WTC11 (cell line): ENCODE results near the gene ABHD17C. TPM values are rescaled to one million over a fixed set of nuclear protein-coding genes. Genes with fewer than 3 reads are reported as not detected.

ENCODE experiments used
- ATAC-seq: fragments of 200-7000 bp; cut with Tn5 transposase; 2 replicates; pipeline ENCODE4 v1.10.0; 2021; ENCODE audit warnings: mild to moderate bottlenecking, moderate library complexity
- CTCF ChIA-PET: fragments of 300-600 bp; sonication (Branson Sonifier 250); formaldehyde crosslinking; loops from one replicate; lab custom pipeline; 2021; ENCODE audit warnings: antibody characterized with exemption; lab: Charles Lee
- POLR2A ChIA-PET: fragments of 350-600 bp; sonication (Branson Sonifier 250); formaldehyde crosslinking; loops from one replicate; lab custom pipeline; 2021; ENCODE audit warnings: antibody characterized with exemption; lab: Charles Lee
- DNase-seq: peaks from one replicate; pipeline ENCODE4 v3.0.0; 2021; ENCODE audit warnings: low spot score
- H3K27ac Mint-ChIP-seq: 2 replicates; pipeline ENCODE4 v1.8.0; 2021; ENCODE audit warnings: mixed read lengths
- H3K27me3 Mint-ChIP-seq: 2 replicates; pipeline ENCODE4 v1.8.0; 2021; ENCODE audit warnings: low read depth, mild to moderate bottlenecking, moderate library complexity, mixed read lengths
- H3K36me3 Mint-ChIP-seq: 2 replicates; pipeline ENCODE4 v1.8.0; 2021; ENCODE audit warnings: mixed read lengths
- H3K4me1 Mint-ChIP-seq: 2 replicates; pipeline ENCODE4 v1.8.0; 2022; ENCODE audit warnings: mixed read lengths
- H3K4me3 Mint-ChIP-seq: 2 replicates; pipeline ENCODE4 v1.8.0; 2021; ENCODE audit warnings: mild to moderate bottlenecking, moderate library complexity, mixed read lengths
- H3K9me3 Mint-ChIP-seq: 2 replicates; pipeline ENCODE4 v1.8.0; 2021; ENCODE audit warnings: mixed read lengths
- CBFB ChIP-seq: sonication (generic); formaldehyde crosslinking; IDR thresholded peaks from 2 replicates; pipeline ENCODE4 v1.8.1; 2022; ENCODE audit warnings: mild to moderate bottlenecking, low read depth, missing genetic modification reagents
- CREM ChIP-seq: sonication (generic); formaldehyde crosslinking; IDR thresholded peaks from 2 replicates; pipeline ENCODE4 v1.8.1; 2022; ENCODE audit warnings: mild to moderate bottlenecking, missing genetic modification reagents, moderate library complexity
- CTCF ChIP-seq: fragments of 200-600 bp; IDR thresholded peaks from 2 replicates; pipeline ENCODE4 v1.8.0; 2022; ENCODE audit warnings: antibody characterized with exemption
- E2F1 ChIP-seq: sonication (generic); formaldehyde crosslinking; IDR thresholded peaks from 2 replicates; pipeline ENCODE4 v1.8.0; 2022; ENCODE audit warnings: mild to moderate bottlenecking, missing genetic modification reagents
- E2F5 ChIP-seq: sonication (generic); formaldehyde crosslinking; IDR thresholded peaks from 2 replicates; pipeline ENCODE4 v1.8.1; 2022; ENCODE audit warnings: mild to moderate bottlenecking, moderate library complexity, missing genetic modification reagents
- ERG ChIP-seq: fragments of 250-450 bp; sonication (Bioruptor Pico); IDR thresholded peaks from 2 replicates; pipeline ENCODE4 v1.8.0; 2021; ENCODE audit warnings: mild to moderate bottlenecking
- HMGA2 ChIP-seq: fragments of 250-450 bp; sonication (Bioruptor Pico); IDR thresholded peaks from 2 replicates; pipeline ENCODE4 v1.4.0; 2021; ENCODE audit warnings: mild to moderate bottlenecking, moderate library complexity
- JAZF1 ChIP-seq: fragments of 250-450 bp; sonication (Bioruptor Pico); IDR thresholded peaks from 2 replicates; pipeline ENCODE4 v1.9.0; 2021; ENCODE audit warnings: moderate library complexity, mild to moderate bottlenecking, inconsistent platforms
- MAX ChIP-seq: sonication (generic); formaldehyde crosslinking; IDR thresholded peaks from 2 replicates; pipeline ENCODE4 v1.8.0; 2022; ENCODE audit warnings: mild to moderate bottlenecking, missing genetic modification reagents
- NR2C2 ChIP-seq: sonication (generic); formaldehyde crosslinking; IDR thresholded peaks from 2 replicates; pipeline ENCODE4 v1.8.0; 2022; ENCODE audit warnings: mild to moderate bottlenecking, missing genetic modification reagents
- NR3C1 ChIP-seq: sonication (generic); formaldehyde crosslinking; conservative IDR thresholded peaks from 2 replicates; pipeline ENCODE4 v1.8.1; 2023; ENCODE audit warnings: low read depth, mild to moderate bottlenecking, missing genetic modification reagents
- PRDM15 ChIP-seq: sonication (generic); formaldehyde crosslinking; IDR thresholded peaks from 2 replicates; pipeline ENCODE4 v1.8.0; 2022; ENCODE audit warnings: missing genetic modification reagents
- PREB ChIP-seq: sonication (generic); formaldehyde crosslinking; IDR thresholded peaks from 2 replicates; pipeline ENCODE4 v1.8.1; 2022; ENCODE audit warnings: mild to moderate bottlenecking, missing genetic modification reagents, moderate library complexity, borderline replicate concordance
- RELA ChIP-seq: sonication (generic); formaldehyde crosslinking; IDR thresholded peaks from 2 replicates; pipeline ENCODE4 v1.8.1; 2022; ENCODE audit warnings: missing genetic modification reagents, mild to moderate bottlenecking, borderline replicate concordance
- SMAD4 ChIP-seq: sonication (generic); formaldehyde crosslinking; IDR thresholded peaks from 2 replicates; pipeline ENCODE4 v1.8.0; 2022; ENCODE audit warnings: mild to moderate bottlenecking, missing genetic modification reagents
- ZBTB21 ChIP-seq: sonication (generic); formaldehyde crosslinking; IDR thresholded peaks from 2 replicates; pipeline ENCODE4 v1.8.1; 2023; ENCODE audit warnings: mild to moderate bottlenecking, missing genetic modification reagents, borderline replicate concordance
- ZNF232 ChIP-seq: sonication (generic); formaldehyde crosslinking; IDR thresholded peaks from 2 replicates; pipeline ENCODE4 v1.8.0; 2022; ENCODE audit warnings: mild to moderate bottlenecking, missing genetic modification reagents
- ZNF317 ChIP-seq: sonication (generic); formaldehyde crosslinking; IDR thresholded peaks from 2 replicates; pipeline ENCODE4 v1.8.1; 2023; ENCODE audit warnings: low read depth, mild to moderate bottlenecking, moderate library complexity, missing genetic modification reagents, borderline replicate concordance
- ZNF423 ChIP-seq: fragments of 250-450 bp; sonication (Bioruptor Pico); IDR thresholded peaks from 2 replicates; pipeline ENCODE4 v2.1.2; 2022; ENCODE audit warnings: mild to moderate bottlenecking, moderate library complexity
- ZNF425 ChIP-seq: fragments of 250-450 bp; sonication (Bioruptor Pico); conservative IDR thresholded peaks from 2 replicates; pipeline ENCODE4 v1.9.0; 2021; ENCODE audit warnings: mild to moderate bottlenecking
- total RNA-seq: library from RNA; stranded (reverse); gene quantifications from 3 replicates; pipeline ENCODE4 v1.2.3, GENCODE V29; 2021

The ABHD17C gene
- total RNA-seq, 1 experiment from 2014 or later: 29.0 TPM

GRCh38 chr15:80791004-80791403 lies 95.9 kb downstream of the ABHD17C start:
- no peaks in the 10 kb centered on the region for H3K9me3 Mint-ChIP-seq
- ChIA-PET CTCF (interaction anchor here (2.3 kb wide), 1 partner anchor 15 kb away, joined by 8 read pairs; no protein-coding TSS in a partner anchor), POLR2A (interaction anchor here (1.2 kb wide), 1 partner anchor 93 kb away, joined by 3 read pairs; no protein-coding TSS in a partner anchor)
- peaks cover 8% of the 10 kb centered on the region for H3K4me1 Mint-ChIP-seq
- no peaks in the 10 kb centered on the region for H3K27me3 Mint-ChIP-seq
- no peaks in the 10 kb centered on the region for H3K36me3 Mint-ChIP-seq
- DNase-seq: no peak
- no peak overlapping the region for H3K27ac Mint-ChIP-seq
- no peak for ATAC-seq
- TF ChIP-seq ZBTB21 (CRISPR knock-in tag) (no peak), CTCF (no peak), ZNF232 (CRISPR knock-in tag) (no peak)
- TF ChIP-seq, all 79 proteins: peak for 0
- no peak overlapping the region for H3K4me3 Mint-ChIP-seq

- no peaks in the 10 kb centered on the region; the same call in 1 of the 2 replicates for H3K27me3 Mint-ChIP-seq
- TF ChIP-seq ZNF317 (CRISPR knock-in tag) (no peak), E2F5 (CRISPR knock-in tag) (no peak), NR3C1 (CRISPR knock-in tag) (no peak), JAZF1 (CRISPR knock-in tag) (no peak), ZNF423 (CRISPR knock-in tag) (no peak), MAX (CRISPR knock-in tag) (no peak), HMGA2 (CRISPR knock-in tag) (no peak), RELA (no peak), SMAD4 (CRISPR knock-in tag) (no peak)
- ChIA-PET CTCF (no interaction called here), POLR2A (no interaction called here)
- H3K4me1 Mint-ChIP-seq: no peaks in the 10 kb centered on the region
- H3K9me3 Mint-ChIP-seq: no peaks in the 10 kb centered on the region
- H3K4me3 Mint-ChIP-seq: no peak overlapping the region
- no peak for ATAC-seq
- H3K27ac Mint-ChIP-seq: no peak overlapping the region
- no peaks in the 10 kb centered on the region for H3K36me3 Mint-ChIP-seq
- no peak for DNase-seq
Measured at GRCh38 chr15:80796407-80796806, 101.3 kb downstream of the ABHD17C start.

GRCh38 chr15:80798911-80799310 lies 103.8 kb downstream of the ABHD17C start:
- POLR2A ChIA-PET: no interaction called here
- peaks cover 5% of the 10 kb centered on the region for H3K27me3 Mint-ChIP-seq
- H3K4me1 Mint-ChIP-seq: no peaks in the 10 kb centered on the region
- TF ChIP-seq E2F1 (no peak), ERG (no peak), CBFB (CRISPR knock-in tag) (no peak), HMGA2 (CRISPR knock-in tag) (no peak), CREM (no peak), ZNF425 (CRISPR knock-in tag) (no peak), PREB (CRISPR knock-in tag) (no peak), PRDM15 (CRISPR knock-in tag) (no peak), NR2C2 (CRISPR knock-in tag) (no peak)

More at GRCh38 chr15:80798911-80799310, 103.8 kb downstream of the ABHD17C start:
- ATAC-seq: no peak
- Mint-ChIP-seq H3K9me3 (no peaks in the 10 kb centered on the region), H3K36me3 (no peaks in the 10 kb centered on the region), H3K4me3 (no peak overlapping the region), H3K27ac (no peak overlapping the region)
- no peak for DNase-seq
- CTCF ChIA-PET: interaction anchor here (1.2 to 1.7 kb wide), 2 partner anchors 19 to 58 kb away, joined by 4 to 8 read pairs; partner anchors contain the start of gene CEMIP
